ENCODE measurements around the gene ZNF480. TPM values are rescaled to one million over a fixed set of nuclear protein-coding genes. Genes with fewer than 3 reads are reported as not detected.

ZNF480 gene
- total and polyA plus RNA-seq, 8 donors, result 2.2 to 11.0 (median 5.2) TPM

- TF ChIP-seq POLR2A (IDR thresholded peaks at IDR 0.05) (no peak), EP300 (IDR thresholded peaks at IDR 0.05) (no peak), POLR2AphosphoS5 (IDR thresholded peaks at IDR 0.05) (no peak), CTCF (IDR thresholded peaks at IDR 0.05) (no peak)
- 13 to 16% (median 14%) methylated on average over 8 of the region's 8 CpGs for WGBS, 5 donors
- Histone ChIP-seq H3K4me3 (peak overlapping the region; percentile 66 to 86 (median 75)), H3K9me3 (peaks cover 0 to 39% (median 19%) of the 10 kb centered on the region in 4 donors), H3K27ac (peak overlapping the region; percentile 83 to 97 (median 93)), H3K4me1 (peaks cover 12 to 24% (median 17%) of the 10 kb centered on the region in 4 donors), H3K36me3 (peaks cover 15 to 38% (median 30%) of the 10 kb centered on the region in 4 donors), H3K27me3 (no peaks in the 10 kb centered on the region)
- intact Hi-C loops (cut with DNase I; ENCODE audit: low total_unique reads), result no loop called here
- no peak for DNase-seq
These were observed 583 bp upstream of the ZNF480 start for GRCh38 chr19:52296400-52296772.

GRCh38 chr19:52297601-52298364, 814 bp downstream of the ZNF480 start:
- H3K4me1 ChIP-seq, result peaks cover 12 to 24% (median 17%) of the 10 kb centered on the region in 4 donors
- no peaks in the 10 kb centered on the region for H3K27me3 ChIP-seq
- peak overlapping the region; percentile 91 to 98 (median 94) for H3K27ac ChIP-seq
- 16 to 26% (median 20%) methylated on average over 18 of the region's 18 CpGs for WGBS, 5 donors
- TF ChIP-seq POLR2AphosphoS5 (IDR thresholded peaks at IDR 0.05), result no peak
- no peak for TF ChIP-seq CTCF (IDR thresholded peaks at IDR 0.05)
- TF ChIP-seq POLR2A (IDR thresholded peaks at IDR 0.05), result no peak
- TF ChIP-seq EP300 (IDR thresholded peaks at IDR 0.05), result no peak
- intact Hi-C loops (cut with DNase I; ENCODE audit: low total_unique reads), result no loop called here
- H3K4me3 ChIP-seq, result peak overlapping the region; percentile 66 to 86 (median 75)
- DNase-seq, result peak in 1 of 2 donors; percentile 28
- peaks cover 27 to 41% (median 33%) of the 10 kb centered on the region in 4 donors for H3K36me3 ChIP-seq
- H3K9me3 ChIP-seq, result peaks cover 0 to 43% (median 20%) of the 10 kb centered on the region in 4 donors

GRCh38 chr19:52307275-52307674, 10.3 kb downstream of the ZNF480 start:
- intact Hi-C loops (cut with DNase I; ENCODE audit: low total_unique reads), result no loop called here
- Histone ChIP-seq H3K27ac (no peak overlapping the region), H3K27me3 (no peaks in the 10 kb centered on the region), H3K4me1 (no peaks in the 10 kb centered on the region), H3K9me3 (peaks cover 57 to 99% (median 89%) of the 10 kb centered on the region in 4 donors), H3K36me3 (peaks cover 43 to 100% (median 96%) of the 10 kb centered on the region in 4 donors), H3K4me3 (no peak overlapping the region)
- DNase-seq, result peak in 1 of 2 donors; percentile 16
- TF ChIP-seq CTCF (IDR thresholded peaks at IDR 0.05) (no peak), EP300 (IDR thresholded peaks at IDR 0.05) (no peak), POLR2AphosphoS5 (IDR thresholded peaks at IDR 0.05) (no peak), POLR2A (IDR thresholded peaks at IDR 0.05) (no peak)
- WGBS, 5 donors, result 96 to 98% (median 98%) methylated on average over 10 of the region's 10 CpGs

GRCh38 chr19:52322429-52322828, 25.5 kb downstream of the ZNF480 start:
- Histone ChIP-seq H3K4me3 (no peak overlapping the region), H3K27me3 (no peaks in the 10 kb centered on the region), H3K9me3 (peaks cover 91 to 100% (median 100%) of the 10 kb centered on the region in 4 donors), H3K36me3 (peaks cover 51 to 61% (median 59%) of the 10 kb centered on the region in 4 donors), H3K4me1 (no peaks in the 10 kb centered on the region), H3K27ac (no peak overlapping the region)
- WGBS, 5 donors, result 93 to 99% (median 97%) methylated on average over 6 of the region's 6 CpGs
- intact Hi-C loops (cut with DNase I; ENCODE audit: low total_unique reads), result no loop called here
- TF ChIP-seq POLR2AphosphoS5 (IDR thresholded peaks at IDR 0.05) (no peak), EP300 (IDR thresholded peaks at IDR 0.05) (no peak), CTCF (IDR thresholded peaks at IDR 0.05) (no peak), POLR2A (IDR thresholded peaks at IDR 0.05) (no peak)
- DNase-seq, result no peak

All from stomach (tissue), 9 donors.